Neural cell (in vitro differentiated cells): ENCODE results near the gene IMMP2L.

Experiments
- EP300 ChIP-seq: fragments of 450-650 bp; conservative IDR thresholded peaks from 2 replicates; pipeline ENCODE4 v1.6.1; 2014; ENCODE audit warnings: antibody characterized with exemption, mild to moderate bottlenecking, moderate library complexity; ENCODE audit not compliant: poor library complexity, severe bottlenecking
- EZH2 ChIP-seq: fragments of 200-600, 300-800 bp; shearing (Covaris generic), sonication (generic); IDR thresholded peaks from 2 replicates; pipeline ENCODE4 v1.6.1; 2014; ENCODE audit warnings: antibody characterized with exemption, low read length, borderline replicate concordance, mild to moderate bottlenecking; ENCODE audit not compliant: insufficient read depth, poor library complexity, severe bottlenecking
- POLR2AphosphoS5 ChIP-seq: IDR thresholded peaks from 2 replicates; pipeline ENCODE4 v1.6.1; 2012
- TAF1 ChIP-seq: IDR thresholded peaks from 2 replicates; pipeline ENCODE4 v1.6.1; 2012; ENCODE audit warnings: low read depth
- TF ChIP-seq, protein P1 (sequence below): fragments of 450-650 bp; IDR thresholded peaks from 2 replicates; pipeline ENCODE4 v1.5.1; 2014; ENCODE audit warnings: antibody characterized with exemption, mild to moderate bottlenecking, moderate library complexity; ENCODE audit not compliant: poor library complexity, severe bottlenecking

DNA sequence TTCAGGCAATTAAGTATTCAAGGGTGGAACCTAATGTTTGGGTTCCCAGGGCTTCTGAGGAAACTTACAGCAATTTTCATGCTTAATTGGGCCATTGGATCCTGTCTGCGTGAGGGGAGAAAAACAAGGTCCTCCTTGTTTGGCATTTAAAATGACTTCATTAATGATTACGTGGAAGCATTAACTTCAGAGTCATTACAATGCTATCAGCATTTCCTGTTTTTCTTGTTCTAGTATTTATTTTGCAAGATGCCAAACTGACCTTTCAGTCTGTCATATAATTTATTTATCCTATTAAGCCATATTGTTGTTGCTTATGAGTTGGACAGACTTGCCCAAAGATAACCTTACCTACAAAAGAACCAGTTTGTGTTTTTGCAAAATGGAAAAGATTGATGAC, 795.4 kb downstream of the IMMP2L start:
- TF ChIP-seq, protein P1, sequence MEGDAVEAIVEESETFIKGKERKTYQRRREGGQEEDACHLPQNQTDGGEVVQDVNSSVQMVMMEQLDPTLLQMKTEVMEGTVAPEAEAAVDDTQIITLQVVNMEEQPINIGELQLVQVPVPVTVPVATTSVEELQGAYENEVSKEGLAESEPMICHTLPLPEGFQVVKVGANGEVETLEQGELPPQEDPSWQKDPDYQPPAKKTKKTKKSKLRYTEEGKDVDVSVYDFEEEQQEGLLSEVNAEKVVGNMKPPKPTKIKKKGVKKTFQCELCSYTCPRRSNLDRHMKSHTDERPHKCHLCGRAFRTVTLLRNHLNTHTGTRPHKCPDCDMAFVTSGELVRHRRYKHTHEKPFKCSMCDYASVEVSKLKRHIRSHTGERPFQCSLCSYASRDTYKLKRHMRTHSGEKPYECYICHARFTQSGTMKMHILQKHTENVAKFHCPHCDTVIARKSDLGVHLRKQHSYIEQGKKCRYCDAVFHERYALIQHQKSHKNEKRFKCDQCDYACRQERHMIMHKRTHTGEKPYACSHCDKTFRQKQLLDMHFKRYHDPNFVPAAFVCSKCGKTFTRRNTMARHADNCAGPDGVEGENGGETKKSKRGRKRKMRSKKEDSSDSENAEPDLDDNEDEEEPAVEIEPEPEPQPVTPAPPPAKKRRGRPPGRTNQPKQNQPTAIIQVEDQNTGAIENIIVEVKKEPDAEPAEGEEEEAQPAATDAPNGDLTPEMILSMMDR = no peak
- TF ChIP-seq POLR2AphosphoS5 (no peak), EP300 (no peak), EZH2 (no peak), TAF1 (no peak)
